ENCODE data around the gene IL11RA. TPM values are rescaled to one million over a fixed set of nuclear protein-coding genes. Genes with fewer than 3 reads are reported as not detected.
A peak's percentile ranks its signal among the peaks of the same experiment; 100 is the strongest.
"Not testable (repeated sequence)": the region's sequence is repeated elsewhere in the genome, so short reads cannot be mapped to it uniquely, and the experiment has no call there.

The IL11RA gene
- total RNA-seq, 1 donor from 2014 or later, result 33.8 TPM

GRCh38 chr9:34634551-34635248 is 17.3 kb upstream of the IL11RA start:
- no peak for DNase-seq (ENCODE audit: low spot score)
- H3K36me3 Mint-ChIP-seq (ENCODE audit: low read depth), result peaks cover 41% of the 10 kb centered on the region
- H3K27ac Mint-ChIP-seq, result no peak overlapping the region
- H3K27me3 Mint-ChIP-seq (ENCODE audit: low read depth), result peaks cover 16% of the 10 kb centered on the region
- H3K4me3 Mint-ChIP-seq (ENCODE audit: low read depth), result peak overlapping the region; percentile 24
- intact Hi-C loops (cut with micrococcal nuclease), result loop anchor here (1.0 to 5.0 kb wide), 2 partner anchors 22 to 32 kb away; partner anchors contain the start of gene RPP25L
- peaks cover 29% of the 10 kb centered on the region for H3K4me1 Mint-ChIP-seq (ENCODE audit: low read depth)
- no peaks in the 10 kb centered on the region for H3K9me3 Mint-ChIP-seq

- intact Hi-C loops (cut with micrococcal nuclease), result loop anchor here (5.0 kb wide), 1 partner anchor 33 kb away; no protein-coding TSS in a partner anchor
- H3K4me1 Mint-ChIP-seq (ENCODE audit: low read depth), result peaks cover 29% of the 10 kb centered on the region
- H3K27ac Mint-ChIP-seq, result no peak overlapping the region
- DNase-seq (ENCODE audit: low spot score), result no peak
- H3K9me3 Mint-ChIP-seq, result no peaks in the 10 kb centered on the region
- H3K36me3 Mint-ChIP-seq (ENCODE audit: low read depth), result peaks cover 41% of the 10 kb centered on the region
- H3K27me3 Mint-ChIP-seq (ENCODE audit: low read depth), result peaks cover 8% of the 10 kb centered on the region
- peak overlapping the region; percentile 97 for H3K4me3 Mint-ChIP-seq (ENCODE audit: low read depth)
Measured at GRCh38 chr9:34635556-34635955, 16.4 kb upstream of the IL11RA start.

- no peaks in the 10 kb centered on the region for H3K27me3 Mint-ChIP-seq (ENCODE audit: low read depth)
- peak overlapping the region; percentile 83 for H3K27ac Mint-ChIP-seq
- no peak for DNase-seq (ENCODE audit: low spot score)
- H3K4me3 Mint-ChIP-seq (ENCODE audit: low read depth), result peak overlapping the region; percentile 97
- H3K36me3 Mint-ChIP-seq (ENCODE audit: low read depth), result peaks cover 40% of the 10 kb centered on the region
- H3K4me1 Mint-ChIP-seq (ENCODE audit: low read depth), result peaks cover 31% of the 10 kb centered on the region
- intact Hi-C loops (cut with micrococcal nuclease), result loop anchor here (1.0 to 5.0 kb wide), 2 partner anchors 9 to 35 kb away; partner anchors contain the start of gene GALT
- no peaks in the 10 kb centered on the region for H3K9me3 Mint-ChIP-seq
Measured at GRCh38 chr9:34636791-34637355, 15.1 kb upstream of the IL11RA start.

GRCh38 chr9:34637356-34638137 is 14.4 kb upstream of the IL11RA start, which contains the start of gene SIGMAR1:
Gene SIGMAR1 (minus strand): TSS chr9:34637787. CDS start chr9:34637697, 90 bp downstream.
- peaks cover 34% of the 10 kb centered on the region for H3K36me3 Mint-ChIP-seq (ENCODE audit: low read depth)
- H3K9me3 Mint-ChIP-seq, result no peaks in the 10 kb centered on the region
- intact Hi-C loops (cut with micrococcal nuclease), result loop anchor here (1.0 to 5.0 kb wide), 3 partner anchors 9 to 35 kb away; partner anchors contain the start of gene GALT
- peak; percentile 93 for DNase-seq (ENCODE audit: low spot score)
- H3K27me3 Mint-ChIP-seq (ENCODE audit: low read depth), result no peaks in the 10 kb centered on the region
- H3K4me1 Mint-ChIP-seq (ENCODE audit: low read depth), result peaks cover 31% of the 10 kb centered on the region
- peak within 1 kb of the TSS; percentile 97 for H3K4me3 Mint-ChIP-seq (ENCODE audit: low read depth)
- peak within 1 kb of the TSS; percentile 86 for H3K27ac Mint-ChIP-seq

GRCh38 chr9:34638138-34638445 is 13.9 kb upstream of the IL11RA start:
- Mint-ChIP-seq H3K4me1 (ENCODE audit: low read depth) (peaks cover 31% of the 10 kb centered on the region), H3K4me3 (ENCODE audit: low read depth) (peak overlapping the region; percentile 97), H3K36me3 (ENCODE audit: low read depth) (peaks cover 31% of the 10 kb centered on the region), H3K9me3 (no peaks in the 10 kb centered on the region), H3K27me3 (ENCODE audit: low read depth) (no peaks in the 10 kb centered on the region), H3K27ac (peak overlapping the region; percentile 86)
- intact Hi-C loops (cut with micrococcal nuclease), result loop anchor here (2.0 to 5.0 kb wide), 2 partner anchors 27 to 36 kb away; no protein-coding TSS in a partner anchor
- DNase-seq (ENCODE audit: low spot score), result no peak

- not testable (repeated sequence) for H3K27me3 Mint-ChIP-seq (ENCODE audit: low read depth); DNase-seq (ENCODE audit: low spot score); H3K27ac Mint-ChIP-seq; H3K4me3 Mint-ChIP-seq (ENCODE audit: low read depth); H3K9me3 Mint-ChIP-seq
- Mint-ChIP-seq H3K4me1 (ENCODE audit: low read depth) (peaks cover 27% of the 10 kb centered on the region), H3K36me3 (ENCODE audit: low read depth) (peaks cover 24% of the 10 kb centered on the region)
- intact Hi-C loops (cut with micrococcal nuclease), result loop anchor here (2.0 to 5.0 kb wide), 2 partner anchors 25 to 37 kb away; no protein-coding TSS in a partner anchor
Measured at GRCh38 chr9:34639322-34639721, 12.7 kb upstream of the IL11RA start.

- no peaks in the 10 kb centered on the region for H3K27me3 Mint-ChIP-seq (ENCODE audit: low read depth)
Measured at GRCh38 chr9:34642679-34643078, 9.3 kb upstream of the IL11RA start.

GRCh38 chr9:34644766-34645314 is 7.1 kb upstream of the IL11RA start:
- DNase-seq (ENCODE audit: low spot score), result no peak
- no peaks in the 10 kb centered on the region for H3K27me3 Mint-ChIP-seq (ENCODE audit: low read depth)
- no peaks in the 10 kb centered on the region for H3K9me3 Mint-ChIP-seq
- peaks cover 28% of the 10 kb centered on the region for H3K4me1 Mint-ChIP-seq (ENCODE audit: low read depth)
- H3K36me3 Mint-ChIP-seq (ENCODE audit: low read depth), result peaks cover 29% of the 10 kb centered on the region
- no peak overlapping the region for H3K27ac Mint-ChIP-seq
- H3K4me3 Mint-ChIP-seq (ENCODE audit: low read depth), result no peak overlapping the region
- intact Hi-C loops (cut with micrococcal nuclease), result loop anchor here (5.0 kb wide), 1 partner anchor 33 kb away; the partner anchor contains the start of gene RPP25L

More at GRCh38 chr9:34642679-34643078, 9.3 kb upstream of the IL11RA start:
- H3K4me1 Mint-ChIP-seq (ENCODE audit: low read depth), result peaks cover 27% of the 10 kb centered on the region
- peaks cover 7% of the 10 kb centered on the region for H3K36me3 Mint-ChIP-seq (ENCODE audit: low read depth)
- no peaks in the 10 kb centered on the region for H3K9me3 Mint-ChIP-seq
- no peak for DNase-seq (ENCODE audit: low spot score)
- H3K4me3 Mint-ChIP-seq (ENCODE audit: low read depth), result no peak overlapping the region
- intact Hi-C loops (cut with micrococcal nuclease), result no loop called here
- H3K27ac Mint-ChIP-seq, result no peak overlapping the region

GRCh38 chr9:34646211-34647083 is 5.5 kb upstream of the IL11RA start, which contains the start of gene GALT:
Gene GALT (plus strand): TSS chr9:34646675. CDS start chr9:34646705, 30 bp downstream.
- Mint-ChIP-seq H3K4me1 (ENCODE audit: low read depth) (peaks cover 28% of the 10 kb centered on the region), H3K27ac (peak within 1 kb of the TSS; percentile 87), H3K4me3 (ENCODE audit: low read depth) (peak within 1 kb of the TSS; percentile 93), H3K9me3 (no peaks in the 10 kb centered on the region), H3K36me3 (ENCODE audit: low read depth) (peaks cover 40% of the 10 kb centered on the region), H3K27me3 (ENCODE audit: low read depth) (no peaks in the 10 kb centered on the region)
- DNase-seq (ENCODE audit: low spot score), result peak; percentile 95
- intact Hi-C loops (cut with micrococcal nuclease), result loop anchor here (1.0 to 5.0 kb wide), 3 partner anchors 9 to 34 kb away; partner anchors contain the start of genes RPP25L and SIGMAR1

- peak overlapping the region; percentile 87 for H3K27ac Mint-ChIP-seq
- peaks cover 40% of the 10 kb centered on the region for H3K36me3 Mint-ChIP-seq (ENCODE audit: low read depth)
- intact Hi-C loops (cut with micrococcal nuclease), result loop anchor here (2.0 to 5.0 kb wide), 2 partner anchors 18 to 35 kb away; partner anchors contain the start of gene RPP25L
- no peaks in the 10 kb centered on the region for H3K9me3 Mint-ChIP-seq
- peaks cover 30% of the 10 kb centered on the region for H3K4me1 Mint-ChIP-seq (ENCODE audit: low read depth)
- no peaks in the 10 kb centered on the region for H3K27me3 Mint-ChIP-seq (ENCODE audit: low read depth)
- H3K4me3 Mint-ChIP-seq (ENCODE audit: low read depth), result peak overlapping the region; percentile 93
- no peak for DNase-seq (ENCODE audit: low spot score)
Measured at GRCh38 chr9:34647084-34647403, 4.9 kb upstream of the IL11RA start.

- intact Hi-C loops (cut with micrococcal nuclease), result loop anchor here (2.0 to 5.0 kb wide), 2 partner anchors 17 to 35 kb away; partner anchors contain the start of gene RPP25L
- peaks cover 35% of the 10 kb centered on the region for H3K4me1 Mint-ChIP-seq (ENCODE audit: low read depth)
- peaks cover 43% of the 10 kb centered on the region for H3K36me3 Mint-ChIP-seq (ENCODE audit: low read depth)
- peak overlapping the region; percentile 87 for H3K27ac Mint-ChIP-seq
- H3K9me3 Mint-ChIP-seq, result no peaks in the 10 kb centered on the region
- no peaks in the 10 kb centered on the region for H3K27me3 Mint-ChIP-seq (ENCODE audit: low read depth)
- no peak for DNase-seq (ENCODE audit: low spot score)
- peak overlapping the region; percentile 93 for H3K4me3 Mint-ChIP-seq (ENCODE audit: low read depth)
Measured at GRCh38 chr9:34647651-34648050, 4.3 kb upstream of the IL11RA start.

Measured in activated T-helper 2 cell treated with anti-CD3 and anti-CD28 coated beads, Interferon-gamma antibody, Interleukin-2, Interleukin-4, amounts not matched to agents 10 μg/mL and 5 μg/mL and 100 μg/mL, durations not matched to agents 14 hours and 24 hours and 36 hours (primary cell).